AG10803 (cell line): ENCODE data around the gene EDAR.

Experiments
- DNase-seq: peaks from one replicate; pipeline ENCODE4 v3.0.0; 2010; ENCODE audit warnings: low read depth
- H3K4me3 ChIP-seq: 2 replicates; pipeline ENCODE4 v1.5.1; 2011; ENCODE audit warnings: mild to moderate bottlenecking, low read length, control low read depth
- TF ChIP-seq, protein P1 (sequence below): conservative IDR thresholded peaks from 2 replicates; pipeline ENCODE4 v1.5.1; 2011; ENCODE audit warnings: mild to moderate bottlenecking, low read length, control low read depth, inconsistent platforms

Gene EDAR

DNA sequence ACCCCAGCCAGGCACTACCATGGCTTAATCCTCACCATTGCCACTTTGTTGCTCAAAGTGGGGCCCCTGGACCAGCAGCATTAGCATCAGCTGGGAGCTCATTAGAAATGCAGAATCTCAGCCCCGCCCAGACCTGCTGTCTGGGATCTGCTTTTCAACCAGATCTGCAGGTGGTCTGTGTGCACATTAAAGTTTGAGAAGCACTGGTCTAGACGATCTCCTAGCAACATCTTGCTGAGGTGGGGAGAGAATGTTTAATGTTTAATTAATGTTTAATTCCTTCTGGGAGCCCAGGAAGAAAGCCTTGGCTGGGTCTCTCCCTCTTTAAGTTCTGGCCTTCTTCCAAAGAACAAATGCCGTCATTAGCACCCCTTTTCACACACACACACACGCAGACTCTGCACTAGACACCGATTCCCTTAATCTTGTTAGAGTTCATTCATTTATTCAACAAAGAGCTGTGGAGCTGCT, 53.7 kb downstream of the EDAR start:
- no peak overlapping the region for H3K4me3 ChIP-seq
- TF ChIP-seq, protein P1, sequence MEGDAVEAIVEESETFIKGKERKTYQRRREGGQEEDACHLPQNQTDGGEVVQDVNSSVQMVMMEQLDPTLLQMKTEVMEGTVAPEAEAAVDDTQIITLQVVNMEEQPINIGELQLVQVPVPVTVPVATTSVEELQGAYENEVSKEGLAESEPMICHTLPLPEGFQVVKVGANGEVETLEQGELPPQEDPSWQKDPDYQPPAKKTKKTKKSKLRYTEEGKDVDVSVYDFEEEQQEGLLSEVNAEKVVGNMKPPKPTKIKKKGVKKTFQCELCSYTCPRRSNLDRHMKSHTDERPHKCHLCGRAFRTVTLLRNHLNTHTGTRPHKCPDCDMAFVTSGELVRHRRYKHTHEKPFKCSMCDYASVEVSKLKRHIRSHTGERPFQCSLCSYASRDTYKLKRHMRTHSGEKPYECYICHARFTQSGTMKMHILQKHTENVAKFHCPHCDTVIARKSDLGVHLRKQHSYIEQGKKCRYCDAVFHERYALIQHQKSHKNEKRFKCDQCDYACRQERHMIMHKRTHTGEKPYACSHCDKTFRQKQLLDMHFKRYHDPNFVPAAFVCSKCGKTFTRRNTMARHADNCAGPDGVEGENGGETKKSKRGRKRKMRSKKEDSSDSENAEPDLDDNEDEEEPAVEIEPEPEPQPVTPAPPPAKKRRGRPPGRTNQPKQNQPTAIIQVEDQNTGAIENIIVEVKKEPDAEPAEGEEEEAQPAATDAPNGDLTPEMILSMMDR = no peak
- no peak for DNase-seq

DNA sequence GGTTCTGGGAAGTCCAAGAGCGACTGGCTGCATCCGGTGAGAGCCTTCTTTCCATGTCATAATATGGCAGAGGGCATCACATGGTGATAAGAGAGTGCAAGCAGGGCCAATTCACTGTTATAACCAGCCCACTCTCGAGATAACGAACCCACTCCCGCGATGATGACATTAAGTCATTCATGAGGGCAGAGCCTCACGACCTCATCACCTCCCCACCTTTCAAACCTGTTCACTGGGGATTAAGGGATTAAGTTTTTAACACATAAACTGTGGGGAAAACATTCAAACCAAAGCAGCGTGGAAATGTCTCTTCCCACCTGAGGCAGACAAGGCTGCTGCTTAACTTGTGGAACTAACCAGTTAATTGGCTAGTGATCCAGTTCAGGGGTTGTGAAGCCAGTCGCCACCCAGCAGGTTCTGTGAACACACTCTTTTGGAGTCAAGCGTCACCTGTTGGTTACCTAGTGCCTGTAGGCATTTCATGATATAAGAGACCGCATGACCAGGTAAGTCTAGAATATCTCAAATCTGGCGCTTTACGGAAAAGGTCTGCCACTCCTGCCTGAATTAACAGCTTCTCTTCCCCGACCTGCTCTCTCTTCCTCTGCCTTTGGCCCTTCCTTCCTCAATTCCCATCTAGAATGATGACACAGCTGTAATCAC, 54.3 kb downstream of the EDAR start:
- no peak overlapping the region for H3K4me3 ChIP-seq
- DNase-seq = no peak
- TF ChIP-seq, protein P1 = no peak

DNA sequence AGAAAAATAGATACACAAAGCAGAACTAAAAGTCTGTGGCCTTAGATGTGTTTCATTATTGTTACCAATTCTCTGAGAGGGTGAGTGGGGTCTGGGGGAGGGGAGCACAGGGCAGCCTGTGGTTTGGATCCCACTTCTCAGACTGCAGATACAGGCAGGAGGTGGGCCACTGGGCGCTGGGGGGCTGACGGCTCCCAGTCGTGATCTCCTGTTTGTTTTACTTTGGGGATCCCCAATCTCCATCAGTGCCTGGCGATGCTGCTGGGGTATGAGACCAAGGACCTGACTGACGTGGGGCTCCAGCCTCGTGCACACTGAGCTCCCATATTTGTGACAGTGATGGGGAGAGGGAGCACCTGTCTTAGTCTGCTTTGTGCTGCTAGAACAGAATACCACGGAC, 54.9 kb downstream of the EDAR start:
- DNase-seq = no peak
- TF ChIP-seq, protein P1 = no peak
- H3K4me3 ChIP-seq = no peak overlapping the region

DNA sequence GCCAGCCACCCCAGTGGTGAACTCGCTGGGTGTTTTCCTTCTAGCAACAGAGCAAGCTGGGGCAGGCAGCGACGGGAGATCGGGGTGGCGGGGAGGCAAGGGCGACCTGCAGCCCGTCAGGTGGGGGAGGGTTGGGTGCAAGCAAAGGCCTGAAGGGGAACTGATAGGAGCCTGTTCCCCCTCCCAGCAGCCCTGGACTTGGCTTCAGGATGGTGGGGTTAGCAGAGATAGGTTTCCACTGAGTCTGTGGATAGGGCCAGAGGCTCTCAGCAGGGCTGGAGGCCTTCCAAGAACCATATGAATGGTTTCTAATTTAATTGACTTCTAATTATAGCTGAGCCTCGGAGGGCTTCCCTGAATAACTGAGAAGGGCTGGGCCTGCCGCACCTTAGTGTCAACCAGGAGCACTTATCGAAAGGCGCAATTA, 55.3 kb downstream of the EDAR start:
- H3K4me3 ChIP-seq = no peak overlapping the region
- no peak for DNase-seq
- TF ChIP-seq, protein P1 = no peak

DNA sequence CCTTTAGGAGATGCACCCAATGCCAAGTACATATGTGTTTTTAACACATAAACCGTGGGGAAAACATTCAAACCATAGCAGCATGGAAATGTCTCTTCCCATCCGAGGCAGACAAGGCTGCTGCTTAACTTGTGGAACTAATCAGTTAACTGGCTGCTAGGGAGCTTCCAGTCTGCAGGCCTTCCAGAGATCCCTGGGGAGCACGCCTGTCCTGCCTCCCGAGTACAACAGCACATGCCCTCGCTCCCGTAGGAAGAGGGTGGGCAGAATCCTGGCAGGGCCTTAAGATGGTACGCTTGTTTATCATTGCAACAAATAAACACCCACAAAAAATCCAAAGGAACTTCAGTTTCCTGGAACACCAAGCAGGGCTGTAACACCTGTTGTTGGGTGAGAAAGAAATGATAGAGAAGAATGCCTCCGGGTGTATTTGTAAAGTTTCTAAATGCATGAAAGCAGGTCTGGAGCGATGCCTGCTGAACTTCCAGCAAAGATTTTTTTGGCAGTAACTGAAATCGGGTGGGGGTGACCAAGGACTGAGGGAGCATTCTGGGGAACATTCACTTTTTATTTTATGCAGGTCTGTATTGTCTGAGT, 56.2 kb downstream of the EDAR start:
- no peak for DNase-seq

DNA sequence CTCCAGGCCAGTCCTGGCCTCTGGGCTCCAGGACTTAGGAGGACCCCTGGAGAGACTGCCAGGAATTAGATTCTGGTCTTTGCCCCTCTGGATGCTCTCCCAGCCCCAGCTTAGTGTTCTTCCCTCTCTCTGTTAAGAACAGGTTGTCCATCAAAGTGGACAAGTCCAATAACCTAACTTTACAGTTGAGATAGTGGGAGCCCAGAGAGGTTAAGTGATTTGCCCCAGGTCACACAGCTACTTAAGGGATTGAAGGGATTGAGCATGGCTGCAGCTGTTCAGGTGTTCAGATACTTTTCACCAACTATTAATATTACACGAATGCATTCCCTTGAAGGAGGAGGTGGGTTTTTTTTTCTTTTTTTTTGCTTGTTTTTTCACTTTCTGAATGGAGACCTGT, 57.6 kb downstream of the EDAR start:
- no peak for DNase-seq
- H3K4me3 ChIP-seq = no peak overlapping the region
- TF ChIP-seq, protein P1 = no peak

More for the DNA sequence above, 56.2 kb downstream of the EDAR start:
- H3K4me3 ChIP-seq = no peak overlapping the region
- TF ChIP-seq, protein P1 = no peak
